NCI-H82 treated with DMSO at 0.1 percent for 48 hours (cell line): ENCODE data around the gene IRAK4.

Experiments
- DNase-seq: peaks from one replicate; lab custom pipeline; 2025; ENCODE audit not compliant: unreplicated experiment; lab: John Stamatoyannopoulos, UW

Gene IRAK4

DNA sequence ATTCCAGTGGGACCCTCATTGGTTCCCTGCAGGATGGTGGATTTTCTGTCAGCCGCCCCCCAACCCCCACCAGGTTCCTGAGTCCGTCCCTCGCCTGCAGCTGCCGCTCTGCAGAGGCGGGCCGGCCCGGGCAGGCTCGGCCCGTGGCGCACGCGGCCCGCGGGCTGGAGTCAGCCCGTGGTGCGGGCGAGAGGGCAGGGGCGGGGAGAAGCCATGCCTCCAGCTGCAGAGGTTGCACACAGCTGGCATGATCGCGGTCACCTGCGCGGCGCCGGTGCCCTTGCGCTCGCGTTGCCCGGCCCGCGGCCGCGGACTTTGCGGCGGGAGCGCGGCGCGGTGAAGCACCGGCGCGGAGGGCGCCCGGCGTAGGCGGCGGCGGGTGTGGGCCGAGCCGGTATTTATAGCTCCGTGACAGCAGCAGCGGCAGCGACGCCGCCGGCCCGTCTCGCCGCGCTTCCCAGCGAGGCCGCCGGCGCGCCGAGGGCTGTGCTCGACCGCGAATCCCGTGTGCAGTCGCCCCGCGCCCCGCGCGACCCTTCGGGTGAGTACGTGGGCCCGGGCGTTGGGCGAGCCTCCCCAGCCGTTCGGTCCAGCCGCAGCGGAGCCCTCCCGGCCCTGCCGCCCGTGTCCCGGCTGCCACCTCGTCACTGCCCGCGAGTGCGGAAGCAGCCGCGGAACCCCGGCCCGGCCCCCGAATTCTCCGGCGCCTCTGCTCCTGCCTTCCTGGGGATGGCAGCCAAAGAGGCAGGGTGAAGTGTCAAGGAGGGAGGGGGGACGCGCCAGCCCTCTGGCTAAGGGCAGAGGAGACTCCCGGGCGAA, 77.1 kb downstream of the IRAK4 start, which contains the start of gene TMEM117:
Gene TMEM117, plus strand, starts transcription at position 426 of the 819 bp plus-strand sequence.
- DNase-seq: no peak

DNA sequence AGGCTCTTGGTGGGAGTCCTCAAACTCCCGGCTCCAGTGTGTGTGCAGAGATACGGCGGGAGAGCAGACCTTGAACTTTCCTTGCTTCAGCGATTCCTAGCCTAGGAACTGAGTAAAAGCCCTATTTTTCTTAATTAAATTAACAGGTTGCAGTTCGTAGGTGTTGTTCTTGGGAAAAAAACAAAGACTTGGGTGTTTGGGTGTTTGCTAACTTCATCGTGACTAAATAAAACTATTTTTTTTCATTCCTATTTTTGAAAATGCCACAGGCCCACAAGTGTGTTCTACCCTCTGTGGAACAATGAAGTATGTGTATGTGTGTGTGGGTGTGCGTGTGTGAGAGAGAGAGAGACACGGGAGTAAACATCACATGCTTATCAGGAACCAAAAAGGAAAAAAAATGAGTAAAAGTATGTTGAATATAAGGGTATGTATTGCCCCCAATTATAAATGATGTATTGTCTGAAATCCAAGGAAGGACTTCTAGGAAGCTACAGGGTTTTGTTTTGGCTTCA, 77.8 kb downstream of the IRAK4 start:
- no peak for DNase-seq
